ENCODE measurements around the gene EIF4A3. TPM values are rescaled to one million over a fixed set of nuclear protein-coding genes. Genes with fewer than 3 reads are reported as not detected.

EIF4A3 gene
- total and polyA plus RNA-seq, 12 donors = 16.2 to 51.0 (median 34.3) TPM

DNA sequence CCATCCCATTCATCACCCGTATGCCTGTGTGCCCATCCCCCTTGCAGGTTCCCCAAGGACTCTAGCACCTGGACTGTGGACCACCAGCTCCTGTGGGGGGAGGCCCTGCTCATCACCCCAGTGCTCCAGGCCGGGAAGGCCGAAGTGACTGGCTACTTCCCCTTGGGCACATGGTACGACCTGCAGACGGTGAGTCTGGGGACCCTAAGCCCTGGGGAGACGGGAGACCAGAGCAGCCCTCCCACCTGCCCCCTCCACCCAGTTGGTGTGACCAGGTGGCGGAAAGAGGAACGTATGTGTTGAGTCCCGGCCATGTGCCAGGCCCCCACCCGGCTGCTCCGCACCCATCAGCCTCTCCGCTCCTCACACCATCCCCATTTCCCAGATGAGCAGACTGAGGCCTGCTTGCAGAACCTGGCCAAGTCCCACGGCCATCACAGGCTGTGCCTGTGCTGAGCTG lies 30.0 kb downstream of the EIF4A3 start:
- Histone ChIP-seq H3K4me1 (no peaks in the 10 kb centered on the region), H3K27me3 (no peaks in the 10 kb centered on the region), H3K9me3 (peaks cover 0 to 8% (median 0%) of the 10 kb centered on the region in 11 donors), H3K36me3 (peaks cover 0 to 35% (median 0%) of the 10 kb centered on the region in 9 donors), H3K4me3 (no peak overlapping the region), H3K27ac (no peak overlapping the region)
- intact Hi-C loops (cut with DNase I) = no loop called here
- WGBS, 2 donors = 94 to 97% methylated on average over 13 of the region's 13 CpGs
- TF ChIP-seq CTCF (IDR thresholded peaks at IDR 0.05) = no peak
- no peak for ATAC-seq
- no peak for DNase-seq

DNA sequence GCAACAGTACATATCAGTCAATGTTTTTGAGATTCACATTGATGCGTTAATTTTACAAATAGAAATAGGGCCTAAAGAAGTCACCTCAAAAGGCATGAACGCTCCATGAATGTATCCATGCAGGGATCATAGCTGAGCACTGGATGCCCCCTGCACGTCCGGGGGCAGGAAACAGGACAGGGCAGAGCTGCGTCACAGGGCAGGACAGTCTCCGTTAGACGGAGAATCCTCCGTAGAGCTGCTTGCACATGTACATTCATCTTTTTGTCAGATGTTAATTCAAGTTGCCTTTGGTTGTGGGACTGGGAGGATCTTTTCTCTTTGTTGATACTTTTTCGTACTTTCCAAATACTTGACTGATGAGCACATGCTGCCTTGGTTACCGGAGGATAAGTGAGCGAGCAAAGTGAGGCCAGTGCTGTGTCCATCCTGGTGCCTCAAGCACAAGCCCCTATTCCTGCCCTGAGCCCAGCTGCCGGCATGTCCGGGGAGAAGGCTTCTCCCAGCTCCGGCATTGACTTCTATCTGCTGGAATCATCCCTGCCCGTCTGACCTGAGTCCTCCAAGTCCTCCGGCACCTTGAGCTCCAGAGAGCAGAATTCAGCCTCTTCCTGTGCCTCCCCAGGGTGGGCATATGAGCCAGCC lies 30.5 kb downstream of the EIF4A3 start:
- intact Hi-C loops (cut with DNase I) = no loop called here
- no peaks in the 10 kb centered on the region for H3K27me3 ChIP-seq
- WGBS, 2 donors = 86 to 88% methylated on average over 16 of the region's 16 CpGs
- no peak for TF ChIP-seq CTCF (IDR thresholded peaks at IDR 0.05)
- no peak overlapping the region for H3K4me3 ChIP-seq
- DNase-seq (no peak), ATAC-seq (no peak)
- H3K36me3 ChIP-seq = peaks cover 0 to 41% (median 0%) of the 10 kb centered on the region in 9 donors
- no peak overlapping the region for H3K27ac ChIP-seq
- H3K9me3 ChIP-seq = peaks cover 0 to 8% (median 0%) of the 10 kb centered on the region in 11 donors
- H3K4me1 ChIP-seq = no peaks in the 10 kb centered on the region

- intact Hi-C loops (cut with DNase I) = no loop called here
- H3K4me1 ChIP-seq = no peaks in the 10 kb centered on the region
- H3K27me3 ChIP-seq = no peaks in the 10 kb centered on the region
- WGBS, 2 donors = 92 to 93% methylated on average over 8 of the region's 8 CpGs
- peaks cover 0 to 48% (median 0%) of the 10 kb centered on the region in 9 donors for H3K36me3 ChIP-seq
- peaks cover 0 to 8% (median 0%) of the 10 kb centered on the region in 11 donors for H3K9me3 ChIP-seq
- DNase-seq (no peak), ATAC-seq (no peak)
- H3K4me3 ChIP-seq = no peak overlapping the region
- H3K27ac ChIP-seq = no peak overlapping the region
- TF ChIP-seq CTCF (IDR thresholded peaks at IDR 0.05) = no peak
Measured at GRCh38 chr17:80115159-80115558, 31.8 kb downstream of the EIF4A3 start.

DNA sequence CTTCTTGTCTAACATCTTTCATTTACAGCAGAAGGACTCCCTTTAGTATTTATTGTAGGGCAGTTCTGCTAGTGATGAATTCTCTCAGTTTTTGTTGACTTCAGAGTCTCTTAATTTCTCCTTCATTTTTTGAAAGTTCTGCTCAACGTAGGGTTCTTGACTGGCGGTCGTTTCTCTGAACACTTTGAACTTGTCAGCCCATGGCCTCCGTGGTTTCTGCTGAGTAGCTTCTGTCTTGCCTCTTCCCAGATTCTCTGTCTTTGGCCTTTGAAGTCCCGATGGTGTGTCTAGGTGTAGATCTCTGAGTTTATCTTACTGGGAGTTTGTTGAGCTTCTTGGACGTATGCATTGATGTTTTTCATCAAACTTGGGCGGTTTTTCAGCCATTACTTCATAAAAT lies 32.2 kb downstream of the EIF4A3 start:
- TF ChIP-seq CTCF (IDR thresholded peaks at IDR 0.05) = no peak
- Histone ChIP-seq H3K9me3 (peaks cover 0 to 8% (median 0%) of the 10 kb centered on the region in 11 donors), H3K4me1 (no peaks in the 10 kb centered on the region), H3K27ac (no peak overlapping the region), H3K27me3 (no peaks in the 10 kb centered on the region), H3K4me3 (no peak overlapping the region), H3K36me3 (peaks cover 0 to 52% (median 0%) of the 10 kb centered on the region in 9 donors)
- no peak for ATAC-seq
- WGBS, 2 donors = 93% methylated on average over 7 of the region's 7 CpGs
- intact Hi-C loops (cut with DNase I) = no loop called here
- DNase-seq = no peak

All from heart right ventricle (tissue), 16 donors.